ENCODE data around the gene SMAD7.

SMAD7 gene

GRCh38 chr18:48959921-48960920, 9.5 kb upstream of the SMAD7 start:
- TF ChIP-seq CTCF (IDR thresholded peaks at IDR 0.05; ENCODE audit: extremely low read depth, insufficient read depth, missing control alignments) = no peak
- DNase-seq (ENCODE audit: low spot score) = no peak
- in situ Hi-C loops (cut with MboI; ENCODE audit: low pct_unique_long_range_greater_than_20kb, low sequenced_read_pairs, unreplicated experiment) = no loop called here

- DNase-seq (ENCODE audit: low spot score) = no peak
- in situ Hi-C loops (cut with MboI; ENCODE audit: low pct_unique_long_range_greater_than_20kb, low sequenced_read_pairs, unreplicated experiment) = no loop called here
- no peak for TF ChIP-seq CTCF (IDR thresholded peaks at IDR 0.05; ENCODE audit: extremely low read depth, insufficient read depth, missing control alignments)
Observed at GRCh38 chr18:48959551-48959920, 8.8 kb upstream of the SMAD7 start.

- DNase-seq (ENCODE audit: low spot score) = no peak
- in situ Hi-C loops (cut with MboI; ENCODE audit: low pct_unique_long_range_greater_than_20kb, low sequenced_read_pairs, unreplicated experiment) = no loop called here
- TF ChIP-seq CTCF (IDR thresholded peaks at IDR 0.05; ENCODE audit: extremely low read depth, insufficient read depth, missing control alignments) = no peak
Observed at GRCh38 chr18:48958951-48959350, 8.2 kb upstream of the SMAD7 start.

GRCh38 chr18:48957616-48958015, 6.9 kb upstream of the SMAD7 start:
- TF ChIP-seq CTCF (IDR thresholded peaks at IDR 0.05; ENCODE audit: extremely low read depth, insufficient read depth, missing control alignments) = no peak
- DNase-seq (ENCODE audit: low spot score) = no peak
- in situ Hi-C loops (cut with MboI; ENCODE audit: low pct_unique_long_range_greater_than_20kb, low sequenced_read_pairs, unreplicated experiment) = no loop called here

GRCh38 chr18:48957136-48957535, 6.4 kb upstream of the SMAD7 start:
- TF ChIP-seq CTCF (IDR thresholded peaks at IDR 0.05; ENCODE audit: extremely low read depth, insufficient read depth, missing control alignments) = no peak
- in situ Hi-C loops (cut with MboI; ENCODE audit: low pct_unique_long_range_greater_than_20kb, low sequenced_read_pairs, unreplicated experiment) = no loop called here
- no peak for DNase-seq (ENCODE audit: low spot score)

- no peak for DNase-seq (ENCODE audit: low spot score)
- TF ChIP-seq CTCF (IDR thresholded peaks at IDR 0.05; ENCODE audit: extremely low read depth, insufficient read depth, missing control alignments) = no peak
- in situ Hi-C loops (cut with MboI; ENCODE audit: low pct_unique_long_range_greater_than_20kb, low sequenced_read_pairs, unreplicated experiment) = no loop called here
Observed at GRCh38 chr18:48956356-48956755, 5.6 kb upstream of the SMAD7 start.
